Effector CD4-positive, alpha-beta T cell (primary cell): ENCODE measurements around the gene VGF. TPM values are rescaled to one million over a fixed set of nuclear protein-coding genes. Genes with fewer than 3 reads are reported as not detected.
"Not testable (repeated sequence)": the region's sequence is repeated elsewhere in the genome, so short reads cannot be mapped to it uniquely, and the experiment has no call there.

ENCODE experiments used
- DNase-seq: peaks from one replicate; pipeline ENCODE4 v3.0.0-alpha.2; 2020
- total RNA-seq: gene quantifications from one replicate; lab custom pipeline; 2026; lab: John Stamatoyannopoulos, UW

The VGF gene
- total RNA-seq: not detected

- peak; percentile 87 for DNase-seq
Measured at GRCh38 chr7:101165075-101165957, at the start of gene VGF. VGF (minus strand) TSS chr7:101165569; CDS start chr7:101164843, 726 bp downstream.

GRCh38 chr7:101212014-101212413 lies 46.6 kb upstream of the VGF start:
- DNase-seq: no peak

- DNase-seq: no peak
Measured at GRCh38 chr7:101211501-101211900, 46.1 kb upstream of the VGF start.

GRCh38 chr7:101210143-101210542 lies 44.8 kb upstream of the VGF start:
- no peak for DNase-seq

- DNase-seq: no peak
Measured at GRCh38 chr7:101208794-101209193, 43.4 kb upstream of the VGF start.

- DNase-seq: no peak
Measured at GRCh38 chr7:101207459-101207858, 42.1 kb upstream of the VGF start.

GRCh38 chr7:101206665-101207042 lies 41.3 kb upstream of the VGF start:
- no peak for DNase-seq

- DNase-seq: no peak
Measured at GRCh38 chr7:101205901-101206664, 40.7 kb upstream of the VGF start.

- DNase-seq: not testable (repeated sequence)
Measured at GRCh38 chr7:101203740-101204738, 38.7 kb upstream of the VGF start.

- no peak for DNase-seq
Measured at GRCh38 chr7:101202603-101202918, 37.2 kb upstream of the VGF start.

- DNase-seq: no peak
Measured at GRCh38 chr7:101201695-101202602, 36.6 kb upstream of the VGF start.

GRCh38 chr7:101200862-101201599 lies 35.7 kb upstream of the VGF start, which contains the start of gene MOGAT3:
MOGAT3 (minus strand) TSS chr7:101201036; CDS start chr7:101200854, 182 bp downstream.
- DNase-seq: no peak

- DNase-seq: no peak
Measured at GRCh38 chr7:101200504-101200861, 35.1 kb upstream of the VGF start.

GRCh38 chr7:101199522-101199921 lies 34.2 kb upstream of the VGF start:
- DNase-seq: not testable (repeated sequence)

- DNase-seq: no peak
Measured at GRCh38 chr7:101198476-101198875, 33.1 kb upstream of the VGF start.

GRCh38 chr7:101197991-101198390 lies 32.6 kb upstream of the VGF start:
- DNase-seq: no peak

GRCh38 chr7:101195884-101196283 lies 30.5 kb upstream of the VGF start:
- no peak for DNase-seq

GRCh38 chr7:101189109-101189508 lies 23.7 kb upstream of the VGF start:
- DNase-seq: no peak

GRCh38 chr7:101186844-101187428 lies 21.6 kb upstream of the VGF start:
- no peak for DNase-seq

- DNase-seq: no peak
Measured at GRCh38 chr7:101186194-101186593, 20.8 kb upstream of the VGF start.
